GM23248 (cell line): Measurements from ENCODE around the gene ZBP1. TPM values are rescaled to one million over a fixed set of nuclear protein-coding genes. Genes with fewer than 3 reads are reported as not detected.

Experiments used
- DNase-seq: peaks from one replicate; pipeline ENCODE4 v3.0.0-alpha.2; 2015
- H2AFZ ChIP-seq: fragments of 200-600 bp; sonication (generic); 2 replicates; pipeline ENCODE4 v1.6.1; 2016; ENCODE audit warnings: antibody characterized with exemption
- H3F3A ChIP-seq: fragments of 200-600 bp; sonication (generic); 2 replicates; pipeline ENCODE4 v1.6.1; 2016; ENCODE audit warnings: mild to moderate bottlenecking, antibody characterized with exemption, mixed run types; ENCODE audit not compliant: insufficient read depth
- H3K27ac ChIP-seq: fragments of 200-600 bp; sonication (generic); 2 replicates; pipeline ENCODE4 v1.5.1; 2016; ENCODE audit warnings: mild to moderate bottlenecking
- H3K27me3 ChIP-seq: fragments of 200-600 bp; sonication (generic); replicated peaks from 2 replicates; pipeline ENCODE4 v1.6.1; 2016; ENCODE audit warnings: mild to moderate bottlenecking; ENCODE audit not compliant: insufficient read depth
- H3K36me3 ChIP-seq: fragments of 200-600 bp; sonication (generic); 2 replicates; pipeline ENCODE4 v1.6.1; 2016; ENCODE audit warnings: low read depth, mild to moderate bottlenecking
- H3K4me1 ChIP-seq: fragments of 200-600 bp; sonication (generic); 2 replicates; pipeline ENCODE4 v1.6.1; 2016; ENCODE audit warnings: mild to moderate bottlenecking; ENCODE audit not compliant: insufficient read depth
- H3K4me2 ChIP-seq: fragments of 200-600 bp; sonication (generic); one replicate; pipeline ENCODE4 v1.6.1; 2016; ENCODE audit warnings: mild to moderate bottlenecking; ENCODE audit not compliant: unreplicated experiment
- H3K4me3 ChIP-seq: fragments of 200-600 bp; sonication (generic); 2 replicates; pipeline ENCODE4 v1.5.1; 2016; ENCODE audit warnings: mild to moderate bottlenecking
- H3K79me2 ChIP-seq: fragments of 200-600 bp; sonication (generic); 2 replicates; pipeline ENCODE4 v1.6.1; 2016; ENCODE audit warnings: mild to moderate bottlenecking; ENCODE audit not compliant: insufficient read depth
- H3K9ac ChIP-seq: fragments of 200-600 bp; sonication (generic); 2 replicates; pipeline ENCODE4 v1.6.1; 2016; ENCODE audit warnings: mild to moderate bottlenecking
- H3K9me2 ChIP-seq: fragments of 200-600 bp; sonication (generic); 2 replicates; pipeline ENCODE4 v1.6.1; 2016; ENCODE audit warnings: mixed run types, mild to moderate bottlenecking, moderate library complexity; ENCODE audit not compliant: insufficient read depth
- H3K9me3 ChIP-seq: fragments of 200-600 bp; sonication (generic); one replicate; pipeline ENCODE4 v1.6.1; 2017; ENCODE audit warnings: low read depth
- H4K20me1 ChIP-seq: fragments of 200-600 bp; sonication (generic); 2 replicates; pipeline ENCODE4 v1.6.0; 2016; ENCODE audit not compliant: insufficient read depth
- EZH2 ChIP-seq: fragments of 200-600 bp; sonication (generic); IDR thresholded peaks from 2 replicates; pipeline ENCODE4 v1.6.1; 2018; ENCODE audit warnings: antibody characterized with exemption, mild to moderate bottlenecking; ENCODE audit not compliant: insufficient read depth, poor library complexity, severe bottlenecking
- EZH2phosphoT487 ChIP-seq: fragments of 200-600 bp; sonication (generic); IDR thresholded peaks from 2 replicates; pipeline ENCODE4 v1.6.1; 2018; ENCODE audit warnings: antibody characterized with exemption, moderate library complexity, mild to moderate bottlenecking, low read depth; ENCODE audit not compliant: insufficient read depth
- WGBS, 2 experiments: methylation state at CpG; one replicate each; pipeline ENCODE4 v1.1.6; 2015 to 2017; ENCODE audit warnings: low lambda C conversion rate in 2 of 2, low coverage in 1 of 2; ENCODE audit errors: missing lambda C conversion rate in 2 of 2; 5-methylcytosine and 5-hydroxymethylcytosine counted together
- in situ Hi-C: fragments of 300-500 bp; cut with MboI; formaldehyde crosslinking; loops from 2 replicates; pipeline ENCODE4 v1.15.0; 2020
- polyA plus RNA-seq: library from polyadenylated mRNA; unstranded; fragments of >200 nt; fragmentation: Nextera tagmentation; extraction: Ambion mirVana; gene quantifications from 2 replicates; pipeline ENCODE4 v1.2.1, GENCODE V29; 2016
- total RNA-seq: library from RNA; depleted of rRNA; stranded (reverse); fragments of >200 nt; shearing (Covaris generic); gene quantifications from 2 replicates; pipeline ENCODE4 v1.2.3, GENCODE V29; 2014

Gene ZBP1
- total and polyA plus RNA-seq, 2 experiments from 2014 or later, result not detected

GRCh38 chr20:57596358-57596757 is 23.9 kb downstream of the ZBP1 start:
- no peak overlapping the region for H3K27ac ChIP-seq
- no peaks in the 10 kb centered on the region for H3K79me2 ChIP-seq
- H2AFZ ChIP-seq, result no peak overlapping the region
- H4K20me1 ChIP-seq, result no peaks in the 10 kb centered on the region
- no peaks in the 10 kb centered on the region for H3K27me3 ChIP-seq
- no peak for DNase-seq
- no peak overlapping the region for H3K4me2 ChIP-seq
- 48 to 52% methylated on average over 11 of the region's 11 CpGs for WGBS, 2 experiments
- no peak for TF ChIP-seq EZH2
- TF ChIP-seq EZH2phosphoT487, result no peak
- H3K9me2 ChIP-seq, result no peaks in the 10 kb centered on the region
- H3K9ac ChIP-seq, result no peak overlapping the region
- H3K9me3 ChIP-seq, result no peaks in the 10 kb centered on the region
- in situ Hi-C loops, result no loop called here
- no peaks in the 10 kb centered on the region for H3F3A ChIP-seq
- H3K4me1 ChIP-seq, result no peaks in the 10 kb centered on the region
- no peak overlapping the region for H3K4me3 ChIP-seq
- no peaks in the 10 kb centered on the region for H3K36me3 ChIP-seq

- Histone ChIP-seq H3K4me3 (no peak overlapping the region), H3K36me3 (no peaks in the 10 kb centered on the region), H3F3A (no peaks in the 10 kb centered on the region), H3K27ac (no peak overlapping the region), H4K20me1 (no peaks in the 10 kb centered on the region), H3K4me2 (no peak overlapping the region), H3K79me2 (no peaks in the 10 kb centered on the region), H2AFZ (no peak overlapping the region), H3K9me3 (no peaks in the 10 kb centered on the region), H3K4me1 (no peaks in the 10 kb centered on the region), H3K9ac (no peak overlapping the region), H3K9me2 (no peaks in the 10 kb centered on the region), H3K27me3 (no peaks in the 10 kb centered on the region)
- WGBS, 2 experiments, result 77% methylated on average over 23 to 25 of the region's 25 CpGs
- in situ Hi-C loops, result no loop called here
- DNase-seq, result no peak
- TF ChIP-seq EZH2 (no peak), EZH2phosphoT487 (no peak)
Measured at GRCh38 chr20:57595041-57596030, 24.9 kb downstream of the ZBP1 start.

DNA sequence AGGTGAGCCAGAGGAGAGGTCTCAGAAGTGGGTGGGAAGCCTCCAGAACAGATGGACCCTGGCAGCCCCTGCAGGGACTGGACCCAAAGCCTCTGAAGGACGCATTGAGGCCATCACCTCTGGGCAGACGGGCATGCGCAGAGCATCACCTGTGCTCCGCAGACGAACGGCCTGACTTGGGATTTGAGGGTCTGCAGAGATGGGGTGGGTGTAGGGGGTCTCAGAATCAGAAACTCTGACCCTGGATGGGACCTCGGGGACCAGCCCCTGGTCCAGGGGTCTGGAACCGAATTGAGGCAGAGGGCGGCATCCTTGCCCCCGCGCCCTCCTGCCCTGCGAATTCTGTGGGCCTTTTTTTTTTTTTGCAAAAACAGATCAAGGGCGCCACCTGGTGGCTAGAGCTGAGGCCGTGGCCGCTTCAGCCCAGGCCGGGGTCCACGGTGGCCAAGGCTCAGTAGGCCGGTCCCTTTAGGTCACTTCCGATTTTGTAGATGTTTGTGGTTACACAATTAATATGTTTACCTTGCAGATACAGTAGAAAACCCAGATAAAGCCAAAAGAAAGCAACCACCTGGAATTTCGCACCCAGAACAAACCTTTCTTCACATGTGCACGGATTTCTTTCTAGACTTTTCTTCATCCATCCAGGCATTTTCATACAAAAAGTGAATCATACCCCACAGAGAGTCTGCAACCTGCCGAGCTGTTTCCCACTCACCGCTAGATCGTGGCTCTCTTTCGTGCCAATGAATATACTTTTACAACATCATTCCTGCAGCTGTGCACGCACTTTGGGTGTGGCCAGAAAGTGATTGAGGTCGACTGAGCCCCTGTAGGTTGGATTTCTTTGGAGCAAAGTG is 25.9 kb downstream of the ZBP1 start:
- 37 to 39% methylated on average over 27 of the region's 27 CpGs for WGBS, 2 experiments
- DNase-seq, result peak; percentile 47
- no peaks in the 10 kb centered on the region for H3K4me1 ChIP-seq
- H3K27me3 ChIP-seq, result no peaks in the 10 kb centered on the region; the same call in 1 of the 2 replicates
- H3K4me2 ChIP-seq, result no peak overlapping the region
- H2AFZ ChIP-seq, result no peak overlapping the region
- H3K4me3 ChIP-seq, result no peak overlapping the region
- TF ChIP-seq EZH2phosphoT487 (no peak), EZH2 (no peak)
- H3K27ac ChIP-seq, result no peak overlapping the region
- H3K9me2 ChIP-seq, result no peaks in the 10 kb centered on the region
- no peaks in the 10 kb centered on the region for H3K9me3 ChIP-seq
- H3K79me2 ChIP-seq, result no peaks in the 10 kb centered on the region
- H3F3A ChIP-seq, result no peaks in the 10 kb centered on the region
- no peak overlapping the region for H3K9ac ChIP-seq
- H3K36me3 ChIP-seq, result no peaks in the 10 kb centered on the region
- in situ Hi-C loops, result loop anchor here (5.0 kb wide), 1 partner anchor 72 kb away; no protein-coding TSS in a partner anchor
- H4K20me1 ChIP-seq, result no peaks in the 10 kb centered on the region
